Right lobe of liver (tissue), 6 donors: ENCODE data around the gene ACSL6. TPM values are rescaled to one million over a fixed set of nuclear protein-coding genes. Genes with fewer than 3 reads are reported as not detected.

Experiments
- ATAC-seq, 4 donors: fragments of 200-7000 bp; cut with Tn5 transposase; one replicate each; pipeline ENCODE4 v1.9.1; 2020; ENCODE audit warnings: mild to moderate bottlenecking in 4 of 4, moderate library complexity in 4 of 4
- DNase-seq, 3 donors: peaks; one replicate each; pipeline ENCODE4 v3.0.0-alpha.2; 2020
- H3K27ac ChIP-seq, 3 donors: fragments of 200-600 bp; one replicate each; pipeline ENCODE4 v1.8.0; 2022
- H3K27me3 ChIP-seq, 2 donors: fragments of 200-600 bp; one replicate each; pipeline ENCODE4 v1.8.0; 2022
- H3K36me3 ChIP-seq, 4 donors: fragments of 200-600 bp; sonication (generic) in 1 of 4; one replicate each; pipeline versions ENCODE4 v1.5.1 to v1.8.0; 2017 to 2022; ENCODE audit warnings: control low read depth in 1 of 4
- H3K4me1 ChIP-seq, 4 donors: fragments of 200-600 bp; sonication (generic) in 1 of 4; one replicate each; pipeline versions ENCODE4 v1.5.1 to v1.8.0; 2017 to 2022; ENCODE audit warnings: control low read depth in 1 of 4
- H3K4me3 ChIP-seq, 3 donors: fragments of 200-600 bp; one replicate each; pipeline ENCODE4 v1.8.0; 2022
- H3K9me3 ChIP-seq, 4 donors: fragments of 200-600 bp; sonication (generic) in 1 of 4; one replicate each; pipeline versions ENCODE4 v1.5.1 to v1.8.0; 2017 to 2022; ENCODE audit warnings: control low read depth in 1 of 4
- CTCF ChIP-seq, 4 donors: fragments of 200-600 bp in 3 of 4; fragments of 450-650 bp in 1 of 4; IDR thresholded peaks; one replicate each; pipeline versions ENCODE4 v1.5.1 to v1.8.0; 2016 to 2022; ENCODE audit warnings: antibody characterized with exemption in 4 of 4, mild to moderate bottlenecking in 2 of 4
- POLR2A ChIP-seq: fragments of 450-650 bp; IDR thresholded peaks from one replicate; pipeline ENCODE4 v1.6.1; 2017; ENCODE audit warnings: antibody characterized with exemption, mild to moderate bottlenecking
- WGBS: methylation state at CpG from one replicate; pipeline ENCODE4 v1.1.6; 2018; ENCODE audit warnings: low coverage, low lambda C conversion rate; ENCODE audit not compliant: insufficient coverage; ENCODE audit errors: missing lambda C conversion rate; 5-methylcytosine and 5-hydroxymethylcytosine counted together
- intact Hi-C, 2 donors: fragments of 100-400 bp; cut with DNase I; formaldehyde crosslinking; loops; one replicate each; pipeline versions ENCODE4 v1.11.2 to v1.14.1; 2022
- total RNA-seq, 6 experiments: library from RNA; depleted of rRNA in 2 of 6; stranded (reverse); fragments of >200 nt in 2 of 6; fragmentation: NEBNext Ultra II Directional in 3 of 6; extraction: Animal tissue kit (Norgen Biotek cat#: 25700) in 3 of 6; gene quantifications; one replicate each; pipeline versions ENCODE4 v1.1.0 to v1.2.4, GENCODE V29; 2016 to 2023
- donor health status: DM: no; HTN: yes; CAD: no.
- donor health status: DM: no; HTN: no; CAD: no.
- donor health status: DM: no; HTN: no; CAD: no.
- donor health status: DM: no; HTN: yes; CAD: no.
- donor health status: DM: no; HTN: yes; CAD: no.

The ACSL6 gene
- total RNA-seq, 6 experiments from 2014 or later = 1.3 to 6.0 (median 4.6) TPM

- ATAC-seq (no peak), DNase-seq (peak in 2 of 3 donors; percentile 7 to 28)
- H3K4me1 ChIP-seq = peaks cover 0 to 4% (median 0%) of the 10 kb centered on the region in 4 donors
- H3K9me3 ChIP-seq = no peaks in the 10 kb centered on the region
- no peaks in the 10 kb centered on the region for H3K27me3 ChIP-seq
- H3K36me3 ChIP-seq = no peaks in the 10 kb centered on the region
- H3K27ac ChIP-seq = no peak overlapping the region
- H3K4me3 ChIP-seq = no peak overlapping the region
- no peak for TF ChIP-seq CTCF (IDR thresholded peaks at IDR 0.05)
- no peak for TF ChIP-seq POLR2A
- no CpG with 5 or more reads among the region's 2 CpGs for WGBS
- intact Hi-C loops = no loop called here
Observed at GRCh38 chr5:132013711-132014110, 2.3 kb upstream of the ACSL6 start.

DNA sequence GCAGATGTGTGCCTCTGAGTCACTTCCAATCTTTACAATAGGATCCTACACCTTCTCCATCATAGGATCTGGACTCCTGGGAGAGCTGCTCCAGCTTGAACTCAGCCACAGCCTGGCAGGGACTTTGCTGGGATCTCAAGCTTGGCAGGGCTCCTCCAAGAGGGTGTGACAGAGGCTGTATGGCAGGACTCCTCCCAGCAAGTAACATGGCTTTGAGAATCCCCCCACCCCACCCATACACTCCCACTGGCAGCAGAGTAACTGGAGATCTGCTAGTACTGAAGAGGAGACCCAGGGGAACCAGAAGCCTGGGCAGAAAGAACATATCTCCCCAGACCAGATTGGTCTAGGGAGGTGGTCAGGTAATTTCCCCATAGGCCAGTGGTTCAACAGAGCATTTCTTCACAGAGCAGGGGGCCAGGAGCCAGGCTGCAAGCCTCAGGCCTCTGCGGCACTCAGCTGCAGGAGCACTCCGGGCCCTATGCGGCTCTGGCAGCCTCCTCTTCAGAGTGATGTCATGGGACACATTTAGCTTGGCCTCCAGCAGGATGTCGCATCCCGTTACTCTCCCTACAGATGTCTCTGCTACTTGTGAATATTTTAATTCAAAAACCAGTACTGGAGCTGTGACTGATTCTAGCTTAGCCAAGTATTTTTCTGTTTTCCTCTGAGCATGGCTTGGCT lies 1.7 kb upstream of the ACSL6 start:
- Histone ChIP-seq H3K4me1 (peaks cover 0 to 4% (median 0%) of the 10 kb centered on the region in 4 donors), H3K36me3 (no peaks in the 10 kb centered on the region), H3K9me3 (no peaks in the 10 kb centered on the region), H3K27me3 (no peaks in the 10 kb centered on the region), H3K4me3 (no peak overlapping the region), H3K27ac (no peak overlapping the region)
- no peak for ATAC-seq
- WGBS = 86% methylated on average over 2 of the region's 5 CpGs
- intact Hi-C loops = no loop called here
- TF ChIP-seq POLR2A = no peak
- no peak for TF ChIP-seq CTCF (IDR thresholded peaks at IDR 0.05)
- peak in 2 of 3 donors; percentile 15 to 29 for DNase-seq

DNA sequence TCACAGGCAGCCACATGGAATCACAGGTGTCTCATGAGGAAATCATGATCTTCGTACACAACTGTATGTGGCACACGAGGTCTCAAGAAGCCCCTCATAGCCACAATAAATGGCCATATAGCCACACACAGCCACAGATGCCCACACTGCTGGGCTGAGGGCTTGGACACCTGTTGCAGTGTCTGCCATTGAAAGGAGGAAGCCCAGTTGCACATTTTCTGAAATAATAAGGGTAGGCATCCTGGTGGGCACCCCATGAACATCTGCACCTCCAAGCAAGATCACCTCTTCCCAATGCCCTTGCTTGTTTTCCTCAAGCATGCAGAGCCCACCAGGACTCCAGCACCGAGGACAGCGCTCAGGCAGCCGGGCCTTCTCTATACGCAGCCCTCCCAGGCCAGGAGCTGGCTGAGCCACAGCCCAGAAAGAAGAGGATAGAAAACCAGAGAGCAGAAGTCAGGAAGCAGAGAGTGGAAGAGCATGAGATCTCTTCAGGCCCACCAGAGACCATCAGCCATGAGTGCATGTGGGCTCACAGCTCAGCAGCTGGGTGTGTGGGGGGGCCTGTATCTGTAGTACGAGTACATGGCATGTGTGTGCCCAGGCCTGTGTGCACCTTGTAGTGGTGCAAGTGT lies 1.0 kb upstream of the ACSL6 start:
- WGBS = 83% methylated on average over 1 of the region's 7 CpGs
- no peaks in the 10 kb centered on the region for H3K9me3 ChIP-seq

GRCh38 chr5:132010989-132011621 lies 353 bp downstream of the ACSL6 start:
- peak overlapping the region; percentile 40 to 66 (median 58) for H3K4me3 ChIP-seq
- H3K27me3 ChIP-seq = no peaks in the 10 kb centered on the region
- intact Hi-C loops = no loop called here
- no peak for TF ChIP-seq CTCF (IDR thresholded peaks at IDR 0.05)
- TF ChIP-seq POLR2A = no peak
- H3K27ac ChIP-seq = no peak overlapping the region
- H3K4me1 ChIP-seq = peaks cover 0 to 4% (median 0%) of the 10 kb centered on the region in 4 donors
- DNase-seq (peak in 1 of 3 donors; percentile 38), ATAC-seq (no peak)
- H3K9me3 ChIP-seq = no peaks in the 10 kb centered on the region
- WGBS = 15% methylated on average over 10 of the region's 46 CpGs
- H3K36me3 ChIP-seq = no peaks in the 10 kb centered on the region

More for the DNA sequence above, 1.0 kb upstream of the ACSL6 start:
- intact Hi-C loops = no loop called here
- H3K27me3 ChIP-seq = no peaks in the 10 kb centered on the region
- ATAC-seq (peak in 1 of 4 donors; percentile 11), DNase-seq (peak in 2 of 3 donors; percentile 25 to 33)
- H3K27ac ChIP-seq = no peak overlapping the region
- H3K36me3 ChIP-seq = no peaks in the 10 kb centered on the region
- peaks cover 0 to 4% (median 0%) of the 10 kb centered on the region in 4 donors for H3K4me1 ChIP-seq
- H3K4me3 ChIP-seq = no peak overlapping the region
- no peak for TF ChIP-seq POLR2A
- TF ChIP-seq CTCF (IDR thresholded peaks at IDR 0.05) = no peak
